Measurements from ENCODE around the gene PATE3. TPM values are rescaled to one million over a fixed set of nuclear protein-coding genes. Genes with fewer than 3 reads are reported as not detected.

PATE3 gene
- total and polyA plus RNA-seq, 2 of the 4 experiments (the other 2 are of a cell fraction), result not detected

GRCh38 chr11:125762445-125762844 lies 25.5 kb upstream of the PATE3 start:
- Histone ChIP-seq H2BK20ac (ENCODE audit: low read depth, low read length) (no peak overlapping the region), H4K5ac (ENCODE audit: low read depth, low read length) (no peak overlapping the region), H3K79me1 (ENCODE audit: low read depth in 1 of 2, low read length in 2 of 2) (no peaks in the 10 kb centered on the region), H2AK9ac (replicated peaks; ENCODE audit: low read depth, low read length, poor library complexity) (no peak overlapping the region), H2BK15ac (ENCODE audit: low read depth, low read length) (no peak overlapping the region), H4K91ac (ENCODE audit: insufficient read depth, low read depth, low read length) (no peak overlapping the region), H3K14ac (replicated peaks; ENCODE audit: low read depth, low read length) (no peak overlapping the region), H3K4ac (ENCODE audit: low read depth, low read length) (no peak overlapping the region), H4K20me1 (ENCODE audit: insufficient read depth, low read length) (no peaks in the 10 kb centered on the region), H3K4me3 (ENCODE audit: insufficient read depth, low read depth, low read length) (no peak overlapping the region), H2AFZ (replicated peaks; ENCODE audit: low read length, poor library complexity) (no peak overlapping the region), H3K23ac (ENCODE audit: low read depth, low read length) (no peak overlapping the region), H3K4me2 (ENCODE audit: low read depth, low read length) (no peak overlapping the region), H3K27me3 (ENCODE audit: control insufficient read depth, insufficient read depth, low read length) (0 out of 2 replicates have a peak, but pooled peaks cover 2% of the 10 kb centered on the region), H3K9me3 (ENCODE audit: control insufficient read depth, insufficient read depth, low read length) (no peaks in the 10 kb centered on the region), H3K36me3 (ENCODE audit: control insufficient read depth, insufficient read depth, low read length) (no peaks in the 10 kb centered on the region), H2AK5ac (ENCODE audit: low read depth, low read length) (no peak overlapping the region), H4K8ac (ENCODE audit: low read depth in 2 of 2, low read length in 2 of 2) (no peak overlapping the region), H3K27ac (ENCODE audit: insufficient read depth, low read length) (no peak overlapping the region), H3K9me1 (ENCODE audit: insufficient read depth, low read length) (no peaks in the 10 kb centered on the region), H2BK120ac (ENCODE audit: low read depth, low read length) (no peak overlapping the region), H3K18ac (ENCODE audit: low read depth, low read length) (no peak overlapping the region), H3K9ac (ENCODE audit: low read depth, low read length) (no peak overlapping the region), H2BK5ac (ENCODE audit: low read depth, low read length, poor library complexity, severe bottlenecking) (no peak overlapping the region), H3K56ac (ENCODE audit: extremely low read depth, insufficient read depth, low read length) (no peak overlapping the region), H3K4me1 (ENCODE audit: control insufficient read depth, insufficient read depth, low read length) (no peaks in the 10 kb centered on the region)
- DNase-seq, result no peak
- ChIA-PET CTCF (no interaction called here), POLR2A (ENCODE audit: unreplicated experiment) (no interaction called here)
- TF ChIP-seq BHLHE40 (IDR thresholded peaks at IDR 0.05; ENCODE audit: low read depth, low read length) (no peak), MXI1 (IDR thresholded peaks at IDR 0.05; ENCODE audit: borderline replicate concordance, low read depth, low read length) (no peak), NFE2L2 (IDR thresholded peaks at IDR 0.05; ENCODE audit: low read depth, low read length) (no peak), POLR2A (IDR thresholded peaks at IDR 0.05; ENCODE audit: low read depth, low read length) (no peak), RAD21 (IDR thresholded peaks at IDR 0.05; ENCODE audit: low read length) (no peak)
- BruUV-seq (replicated peaks), result no TSS peak
- no CpG with 5 or more reads among the region's 1 CpG for WGBS, 2 experiments (ENCODE audit: extremely low coverage in 2 of 2, insufficient read length in 1 of 2)
- dilution Hi-C loops (cut with HindIII; ENCODE audit: low sequenced_read_pairs, unreplicated experiment) (no loop called here), intact Hi-C loops (cut with micrococcal nuclease) (no loop called here), in situ Hi-C loops (cut with MboI; ENCODE audit: low sequenced_read_pairs) (no loop called here)
- ATAC-seq (ENCODE audit: low read depth), result no peak
